Measurements from ENCODE around the gene MRPS15.

The MRPS15 gene

GRCh38 chr1:36457691-36458090 lies 6.5 kb downstream of the MRPS15 start:
- DNase-seq (ENCODE audit: low read depth), result no peak

GRCh38 chr1:36456391-36456928 lies 7.7 kb downstream of the MRPS15 start:
- no peak for DNase-seq (ENCODE audit: low read depth)

GRCh38 chr1:36455386-36455785 lies 8.8 kb downstream of the MRPS15 start:
- DNase-seq (ENCODE audit: low read depth), result no peak

- no peak for DNase-seq (ENCODE audit: low read depth)
Observed at GRCh38 chr1:36453600-36454388, 10.4 kb downstream of the MRPS15 start.

- DNase-seq (ENCODE audit: low read depth), result no peak
Observed at GRCh38 chr1:36453051-36453450, 11.1 kb downstream of the MRPS15 start.

- no peak for DNase-seq (ENCODE audit: low read depth)
Observed at GRCh38 chr1:36450919-36451305, 13.3 kb downstream of the MRPS15 start.

- DNase-seq (ENCODE audit: low read depth), result peak; percentile 78
Observed at GRCh38 chr1:36450270-36450918, 13.8 kb downstream of the MRPS15 start, which contains the start of gene OSCP1. Gene OSCP1 (minus strand): TSS chr1:36450451. CDS start chr1:36450369, 82 bp downstream.

GRCh38 chr1:36448530-36449056 lies 15.6 kb downstream of the MRPS15 start:
- no peak for DNase-seq (ENCODE audit: low read depth)

GRCh38 chr1:36447450-36447849 lies 16.7 kb downstream of the MRPS15 start:
- no peak for DNase-seq (ENCODE audit: low read depth)

- no peak for DNase-seq (ENCODE audit: low read depth)
Observed at GRCh38 chr1:36446746-36447145, 17.4 kb downstream of the MRPS15 start.

GRCh38 chr1:36446271-36446670 lies 17.9 kb downstream of the MRPS15 start:
- no peak for DNase-seq (ENCODE audit: low read depth)

- DNase-seq (ENCODE audit: low read depth), result no peak
Observed at GRCh38 chr1:36443297-36443696, 20.9 kb downstream of the MRPS15 start.

GRCh38 chr1:36442337-36442736 lies 21.8 kb downstream of the MRPS15 start:
- DNase-seq (ENCODE audit: low read depth), result no peak

- no peak for DNase-seq (ENCODE audit: low read depth)
Observed at GRCh38 chr1:36440646-36441045, 23.5 kb downstream of the MRPS15 start.

- DNase-seq (ENCODE audit: low read depth), result no peak
Observed at GRCh38 chr1:36440044-36440443, 24.1 kb downstream of the MRPS15 start.

- DNase-seq (ENCODE audit: low read depth), result no peak
Observed at GRCh38 chr1:36438715-36439114, 25.5 kb downstream of the MRPS15 start.

- no peak for DNase-seq (ENCODE audit: low read depth)
Observed at GRCh38 chr1:36436821-36437220, 27.4 kb downstream of the MRPS15 start.

- no peak for DNase-seq (ENCODE audit: low read depth)
Observed at GRCh38 chr1:36433102-36433501, 31.1 kb downstream of the MRPS15 start.

GRCh38 chr1:36432616-36433015 lies 31.6 kb downstream of the MRPS15 start:
- no peak for DNase-seq (ENCODE audit: low read depth)

GRCh38 chr1:36425791-36426190 lies 38.4 kb downstream of the MRPS15 start:
- no peak for DNase-seq (ENCODE audit: low read depth)

- no peak for DNase-seq (ENCODE audit: low read depth)
Observed at GRCh38 chr1:36421649-36422048, 42.5 kb downstream of the MRPS15 start.

- peak; percentile 67 for DNase-seq (ENCODE audit: low read depth)
Observed at GRCh38 chr1:36420836-36421317, 43.3 kb downstream of the MRPS15 start.

- DNase-seq (ENCODE audit: low read depth), result no peak
Observed at GRCh38 chr1:36420409-36420808, 43.8 kb downstream of the MRPS15 start.

Measured in T-helper 22 cell (primary cell).